ENCODE measurements around the gene CLN6.
"Not testable (repeated sequence)": the region's sequence is repeated elsewhere in the genome, so short reads cannot be mapped to it uniquely, and the experiment has no call there.

Gene CLN6

GRCh38 chr15:68190048-68190447 is 39.5 kb downstream of the CLN6 start:
- no peak for DNase-seq (ENCODE audit: low read depth)

GRCh38 chr15:68188647-68189046 is 40.9 kb downstream of the CLN6 start:
- no peak for DNase-seq (ENCODE audit: low read depth)

- DNase-seq (ENCODE audit: low read depth) = no peak
Measured at GRCh38 chr15:68187559-68187958, 42.0 kb downstream of the CLN6 start.

- no peak for DNase-seq (ENCODE audit: low read depth)
Measured at GRCh38 chr15:68186671-68187397, 42.7 kb downstream of the CLN6 start.

- DNase-seq (ENCODE audit: low read depth) = no peak
Measured at GRCh38 chr15:68184616-68185480, 44.7 kb downstream of the CLN6 start.

- DNase-seq (ENCODE audit: low read depth) = no peak
Measured at GRCh38 chr15:68183616-68184315, 45.8 kb downstream of the CLN6 start.

GRCh38 chr15:68177742-68178141 is 51.8 kb downstream of the CLN6 start:
- DNase-seq (ENCODE audit: low read depth) = no peak

- DNase-seq (ENCODE audit: low read depth) = no peak
Measured at GRCh38 chr15:68176601-68177000, 52.9 kb downstream of the CLN6 start.

- DNase-seq (ENCODE audit: low read depth) = no peak
Measured at GRCh38 chr15:68175526-68175925, 54.0 kb downstream of the CLN6 start.

- DNase-seq (ENCODE audit: low read depth) = no peak
Measured at GRCh38 chr15:68173119-68173518, 56.4 kb downstream of the CLN6 start.

- not testable (repeated sequence) for DNase-seq (ENCODE audit: low read depth)
Measured at GRCh38 chr15:68172037-68172436, 57.5 kb downstream of the CLN6 start.

- no peak for DNase-seq (ENCODE audit: low read depth)
Measured at GRCh38 chr15:68166847-68167246, 62.7 kb downstream of the CLN6 start.

- no peak for DNase-seq (ENCODE audit: low read depth)
Measured at GRCh38 chr15:68163191-68163590, 66.3 kb downstream of the CLN6 start.

- no peak for DNase-seq (ENCODE audit: low read depth)
Measured at GRCh38 chr15:68158046-68158628, 71.4 kb downstream of the CLN6 start.

GRCh38 chr15:68157074-68157473 is 72.5 kb downstream of the CLN6 start:
- DNase-seq (ENCODE audit: low read depth) = no peak

Measured in stimulated activated CD8-positive, alpha-beta memory T cell treated with anti-CD3 and anti-CD28 coated beads, Interleukin-12 subunit alpha, Interleukin-12 subunit beta, amount 100 ng/mL, for 1 hour (primary cell).